Mammary epithelial cell (primary cell): Measurements from ENCODE around the gene ZNF273.

Source experiments
- CTCF ChIP-seq, 2 donors: IDR thresholded peaks in 1 of 2; conservative IDR thresholded peaks in 1 of 2; 2 replicates each; pipeline ENCODE4 v1.5.1; 2011 to 2012; ENCODE audit warnings: inconsistent platforms in 2 of 2, low read length in 2 of 2, mild to moderate bottlenecking in 2 of 2, control low read depth in 1 of 2, low read depth in 1 of 2; ENCODE audit not compliant: insufficient read depth in 1 of 2; ENCODE audit errors: extremely low read depth in 1 of 2
- EZH2 ChIP-seq: IDR thresholded peaks from 2 replicates; pipeline ENCODE4 v1.6.1; 2012; ENCODE audit warnings: low read length, inconsistent platforms, borderline replicate concordance

GRCh38 chr7:64877714-64878610, 25.1 kb upstream of the ZNF273 start:
- TF ChIP-seq CTCF (conservative IDR thresholded peaks at IDR 0.05 in 1 of 2, IDR thresholded peaks at IDR 0.05 in 1 of 2; ENCODE audit: extremely low read depth in 1 of 2, insufficient read depth in 1 of 2, low read depth in 1 of 2, low read length in 2 of 2): no peak
- TF ChIP-seq EZH2: no peak
